Measurements from ENCODE around the gene MAMSTR.
"Not testable (repeated sequence)": the region's sequence is repeated elsewhere in the genome, so short reads cannot be mapped to it uniquely, and the experiment has no call there.

The MAMSTR gene

GRCh38 chr19:48718106-48718505 is 1.4 kb downstream of the MAMSTR start:
- DNase-seq: not testable (repeated sequence)

DNA sequence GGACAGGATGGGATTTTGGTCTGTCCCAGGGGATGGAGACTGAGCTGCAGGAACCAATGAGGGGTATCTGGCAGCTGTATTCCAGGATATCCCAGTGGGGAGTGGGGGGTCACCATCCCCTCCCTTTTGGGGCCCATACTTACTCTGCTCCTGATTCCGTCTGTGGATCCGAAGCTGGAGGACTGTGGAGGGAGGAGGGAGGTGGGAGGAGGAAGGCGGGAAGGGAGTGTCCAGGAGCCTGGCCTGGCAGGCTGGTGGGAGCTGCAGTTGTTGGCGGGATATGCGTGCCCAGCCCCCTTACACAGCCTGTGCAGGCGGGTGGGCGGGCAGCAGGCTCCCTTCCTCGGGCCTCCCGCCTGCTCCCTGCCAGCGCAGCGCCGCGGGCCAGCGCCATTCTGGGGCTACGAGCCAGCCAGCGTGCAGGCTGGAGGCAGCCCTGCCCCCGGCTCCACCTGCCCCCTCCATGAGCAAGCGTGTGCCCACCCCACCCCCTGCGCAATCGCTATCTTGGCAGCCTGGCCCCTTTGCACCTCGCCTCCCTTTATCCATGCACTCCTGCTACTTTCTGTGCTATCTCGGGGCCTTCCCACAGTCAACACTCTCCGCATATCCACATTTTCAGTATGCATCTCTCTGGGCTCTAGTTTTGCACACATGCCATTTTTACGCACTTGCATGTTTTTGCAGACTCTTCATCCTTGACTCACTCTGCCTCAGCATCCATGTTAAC is 2.8 kb downstream of the MAMSTR start:
- no peak for DNase-seq

- no peak for DNase-seq
These were observed 3.8 kb downstream of the MAMSTR start for GRCh38 chr19:48715681-48716171.

GRCh38 chr19:48714759-48715675 is 4.5 kb downstream of the MAMSTR start:
- DNase-seq: no peak

- DNase-seq: no peak
These were observed 5.4 kb downstream of the MAMSTR start for GRCh38 chr19:48713864-48714755.

- DNase-seq: no peak
These were observed 6.3 kb downstream of the MAMSTR start for GRCh38 chr19:48713041-48713863.

DNA sequence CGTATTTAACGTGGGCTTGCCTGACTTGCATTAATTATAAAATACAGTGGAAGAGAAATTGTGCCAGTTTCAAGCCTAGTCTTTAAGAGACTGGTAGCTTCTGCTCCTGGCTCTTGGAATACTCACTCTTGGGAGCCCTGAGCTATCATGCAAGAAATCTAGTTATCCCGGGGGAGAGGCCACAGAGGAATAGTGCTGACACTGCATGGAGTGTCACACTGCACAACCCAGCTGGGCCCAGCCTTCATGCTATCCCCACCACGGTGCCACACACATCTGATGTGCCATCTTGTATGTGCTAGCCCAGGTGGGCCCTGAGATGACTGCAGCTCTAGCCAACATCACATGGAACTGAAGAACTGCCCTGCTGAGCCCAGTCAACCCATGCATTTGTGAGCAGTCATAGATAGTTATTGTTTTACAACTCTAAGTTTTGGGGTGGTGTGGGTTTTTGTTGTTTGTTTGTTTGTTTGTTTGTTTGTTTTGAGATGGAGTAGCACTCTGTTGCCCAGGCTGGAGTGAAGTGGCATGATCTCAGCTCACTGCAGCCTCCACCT is 8.3 kb downstream of the MAMSTR start:
- DNase-seq: no peak

DNA sequence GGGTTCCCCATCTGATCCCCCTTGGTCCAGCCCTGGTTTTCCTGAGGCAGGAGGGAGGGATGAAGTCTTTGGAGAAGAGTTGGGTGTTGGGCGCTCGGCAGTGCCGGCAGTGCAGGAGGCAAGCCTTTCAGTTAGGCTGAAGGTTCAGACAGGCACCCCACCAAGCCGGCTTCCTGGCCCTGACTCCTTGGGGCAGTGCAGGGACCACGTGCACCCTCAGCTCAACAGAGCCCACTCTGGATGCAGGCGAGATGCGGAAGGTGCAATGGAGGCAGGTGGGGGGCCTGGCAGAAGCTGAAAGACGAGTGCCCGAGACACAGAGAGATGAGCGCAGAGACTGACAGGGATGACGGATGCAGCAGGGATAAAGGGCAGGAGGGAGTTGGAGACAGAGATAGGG is 11.1 kb downstream of the MAMSTR start:
- no peak for DNase-seq

DNA sequence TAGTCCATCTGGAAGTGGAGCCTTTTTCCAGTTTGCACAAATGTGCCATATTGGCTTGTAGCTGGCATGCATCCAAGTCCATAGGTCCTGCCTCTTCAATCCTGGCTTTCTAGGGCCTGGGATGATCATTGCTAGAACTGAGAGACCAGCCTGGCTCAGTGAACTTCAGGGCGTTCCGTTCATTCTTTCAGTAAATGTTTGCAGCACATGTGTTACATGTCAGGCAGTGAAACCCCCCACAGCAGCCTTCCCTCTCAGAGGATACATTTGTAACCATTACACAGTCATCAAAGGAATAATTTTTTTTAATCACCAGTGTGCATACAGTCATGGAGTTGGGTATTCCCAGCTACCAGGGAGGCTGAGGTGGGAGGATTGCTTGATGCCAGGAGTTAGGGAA is 14.1 kb downstream of the MAMSTR start:
- no peak for DNase-seq

- DNase-seq: no peak
These were observed 16.2 kb downstream of the MAMSTR start for GRCh38 chr19:48703316-48703715.

DNA sequence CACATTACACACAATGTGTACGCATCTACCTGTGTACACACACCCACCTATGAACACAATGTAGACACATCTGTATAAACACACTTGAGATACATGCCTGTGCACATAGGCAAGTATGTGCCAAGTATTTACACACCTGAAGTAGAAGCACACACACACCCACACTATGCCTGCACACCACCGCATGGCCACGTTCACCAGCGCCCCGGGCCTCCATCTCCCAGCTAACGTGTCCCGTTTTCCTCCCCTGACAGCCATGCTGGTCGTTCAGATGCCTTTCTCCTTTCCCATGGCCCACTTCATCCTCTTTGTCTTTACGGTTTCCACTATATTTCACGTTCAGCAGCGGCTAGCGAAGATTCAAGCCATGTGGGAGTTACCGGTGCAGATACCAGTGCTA is 16.8 kb downstream of the MAMSTR start:
- DNase-seq: no peak

- DNase-seq: no peak
These were observed 21.5 kb downstream of the MAMSTR start for GRCh38 chr19:48698046-48698445.

- DNase-seq: no peak
These were observed 23.0 kb downstream of the MAMSTR start for GRCh38 chr19:48696353-48697010.

GRCh38 chr19:48695743-48696352 is 23.7 kb downstream of the MAMSTR start, which contains the start of gene FUT2:
FUT2 (plus strand) TSS chr19:48695971; CDS start chr19:48702957, 6,986 bp downstream.
- DNase-seq: no peak

GRCh38 chr19:48693629-48694028 is 25.9 kb downstream of the MAMSTR start:
- not testable (repeated sequence) for DNase-seq

DNA sequence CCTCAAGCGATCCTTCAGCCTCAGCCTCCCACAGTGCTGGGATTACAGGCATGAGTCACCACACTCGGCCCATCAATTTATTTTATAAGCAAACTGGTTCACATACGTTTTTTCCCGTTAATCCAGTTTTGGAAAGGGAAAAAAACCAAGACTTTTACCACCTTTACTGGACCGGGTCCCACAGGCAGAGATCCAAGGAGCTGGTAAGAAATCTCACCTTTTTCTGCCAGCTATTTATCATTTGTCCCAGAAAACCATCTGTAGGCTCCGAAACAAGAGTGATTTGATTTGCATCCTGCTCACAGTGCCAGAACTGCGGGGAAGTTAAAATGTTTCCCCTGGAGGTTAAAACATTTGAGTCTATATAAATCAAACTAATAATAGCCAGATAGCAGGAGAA is 30.1 kb downstream of the MAMSTR start:
- DNase-seq: no peak

DNA sequence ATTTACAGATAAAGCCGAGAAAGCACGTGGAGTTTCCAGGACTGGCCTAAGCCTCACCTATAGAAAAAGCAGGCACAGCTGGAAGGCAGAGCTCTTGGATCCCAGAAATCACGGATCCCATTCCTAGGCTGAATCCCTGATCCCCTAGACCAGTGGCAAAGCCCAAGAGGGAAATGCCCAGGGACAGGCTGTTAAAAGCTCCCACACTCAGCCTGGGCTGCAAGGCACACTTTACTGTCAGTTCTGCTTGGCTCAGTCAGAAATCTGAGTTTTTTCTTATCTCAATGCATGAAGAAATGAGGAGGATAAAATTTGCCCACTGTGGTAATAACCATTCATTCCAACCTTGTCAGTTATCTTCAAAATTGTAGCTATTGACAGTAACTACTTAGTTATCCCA is 31.7 kb downstream of the MAMSTR start:
- DNase-seq: no peak

GRCh38 chr19:48686637-48687036 is 32.9 kb downstream of the MAMSTR start:
- not testable (repeated sequence) for DNase-seq

GRCh38 chr19:48686088-48686487 is 33.4 kb downstream of the MAMSTR start:
- no peak for DNase-seq

DNA sequence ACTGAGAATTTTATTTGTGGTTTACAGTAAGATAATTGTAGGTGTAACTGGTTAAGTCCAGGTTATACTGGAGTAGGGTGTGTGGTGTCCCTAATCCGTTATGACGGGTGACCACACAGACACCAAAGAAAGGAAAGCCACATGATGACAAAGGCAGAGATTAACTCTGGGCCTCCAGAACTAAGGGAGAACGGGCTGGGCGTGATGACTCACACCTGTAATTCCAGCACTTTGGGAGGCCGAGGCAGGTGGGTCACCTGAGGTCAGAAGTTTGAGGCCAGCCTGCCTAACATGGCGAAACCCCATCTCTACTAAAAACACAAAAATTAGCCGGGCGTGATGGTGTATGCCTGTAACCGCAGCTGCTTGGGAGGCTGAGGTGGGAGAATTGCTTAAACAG is 33.9 kb downstream of the MAMSTR start:
- DNase-seq: no peak
